GM19099 (cell line): Measurements from ENCODE around the gene PPP1R9A.

Experiments
- POLR2A ChIP-seq: IDR thresholded peaks from 3 replicates; pipeline ENCODE4 v1.6.1; 2011; ENCODE audit warnings: low read depth; ENCODE audit not compliant: insufficient read length; ENCODE audit errors: extremely low read depth

Gene PPP1R9A

GRCh38 chr7:95209788-95210187 is 302.4 kb downstream of the PPP1R9A start:
- TF ChIP-seq POLR2A, result no peak

- TF ChIP-seq POLR2A, result no peak
These were observed 305.8 kb downstream of the PPP1R9A start for GRCh38 chr7:95213148-95213547.

- TF ChIP-seq POLR2A, result no peak
These were observed 306.6 kb downstream of the PPP1R9A start for GRCh38 chr7:95213809-95214492.

- no peak for TF ChIP-seq POLR2A
These were observed 312.3 kb downstream of the PPP1R9A start for GRCh38 chr7:95219721-95220120.

GRCh38 chr7:95220328-95220727 is 312.9 kb downstream of the PPP1R9A start:
- TF ChIP-seq POLR2A, result no peak

- no peak for TF ChIP-seq POLR2A
These were observed 317.9 kb downstream of the PPP1R9A start for GRCh38 chr7:95225301-95225700.

- no peak for TF ChIP-seq POLR2A
These were observed 321.9 kb downstream of the PPP1R9A start for GRCh38 chr7:95229301-95229700.

GRCh38 chr7:95238252-95238943 is 331.0 kb downstream of the PPP1R9A start:
- TF ChIP-seq POLR2A, result no peak

- TF ChIP-seq POLR2A, result no peak
These were observed 333.5 kb downstream of the PPP1R9A start for GRCh38 chr7:95240921-95241320.

GRCh38 chr7:95242266-95242665 is 334.9 kb downstream of the PPP1R9A start:
- TF ChIP-seq POLR2A, result no peak

- no peak for TF ChIP-seq POLR2A
These were observed 337.2 kb downstream of the PPP1R9A start for GRCh38 chr7:95244616-95245015.

- no peak for TF ChIP-seq POLR2A
These were observed 338.6 kb downstream of the PPP1R9A start for GRCh38 chr7:95245828-95246500.

- TF ChIP-seq POLR2A, result no peak
These were observed 339.5 kb downstream of the PPP1R9A start for GRCh38 chr7:95246831-95247370.

GRCh38 chr7:95250571-95250970 is 343.2 kb downstream of the PPP1R9A start:
- no peak for TF ChIP-seq POLR2A

GRCh38 chr7:95251966-95252365 is 344.6 kb downstream of the PPP1R9A start:
- no peak for TF ChIP-seq POLR2A

- no peak for TF ChIP-seq POLR2A
These were observed 346.6 kb downstream of the PPP1R9A start for GRCh38 chr7:95253986-95254385.
